ENCODE measurements around the gene SCAP.

SCAP gene

DNA sequence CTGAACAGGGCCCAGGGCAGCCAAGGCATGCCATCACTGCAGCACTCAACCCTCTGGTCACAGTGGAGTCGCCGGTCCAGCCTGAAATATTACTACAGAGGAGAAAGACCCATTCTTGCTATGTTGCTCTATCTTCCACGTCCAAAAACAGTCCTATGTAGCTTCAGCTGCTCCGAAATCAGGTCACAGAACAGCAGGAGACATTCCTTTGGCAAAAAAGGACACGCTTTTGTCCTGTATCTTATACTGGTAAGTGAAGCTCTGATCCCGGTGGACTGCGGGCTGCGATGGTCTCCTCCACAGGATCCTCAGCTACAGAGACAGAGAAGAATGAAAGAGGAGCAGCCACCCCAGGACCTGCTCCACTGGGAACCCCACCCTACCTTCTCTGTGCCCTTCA is 20.1 kb upstream of the SCAP start:
- H3K36me3 ChIP-seq (ENCODE audit: low read depth) = peaks cover 40% of the 10 kb centered on the region
- no peak for TF ChIP-seq CTCF (IDR thresholded peaks at IDR 0.05; ENCODE audit: poor library complexity, severe bottlenecking)
- H3K4me3 ChIP-seq (ENCODE audit: severe bottlenecking) = no peak overlapping the region
- no peak overlapping the region for H3K27ac ChIP-seq (ENCODE audit: poor library complexity, severe bottlenecking)
- H3K27me3 ChIP-seq (ENCODE audit: insufficient read depth, poor library complexity, severe bottlenecking) = no peaks in the 10 kb centered on the region
- DNase-seq (ENCODE audit: low spot score) = no peak
- no peaks in the 10 kb centered on the region for H3K9me3 ChIP-seq (ENCODE audit: severe bottlenecking)
- ATAC-seq (ENCODE audit: low read depth) = no peak
- H3K4me1 ChIP-seq (ENCODE audit: insufficient read depth, poor library complexity, severe bottlenecking) = no peaks in the 10 kb centered on the region

- DNase-seq (ENCODE audit: low spot score) = no peak
- no peaks in the 10 kb centered on the region for H3K4me1 ChIP-seq (ENCODE audit: insufficient read depth, poor library complexity, severe bottlenecking)
These were observed 19.4 kb upstream of the SCAP start for GRCh38 chr3:47495111-47495510.

DNA sequence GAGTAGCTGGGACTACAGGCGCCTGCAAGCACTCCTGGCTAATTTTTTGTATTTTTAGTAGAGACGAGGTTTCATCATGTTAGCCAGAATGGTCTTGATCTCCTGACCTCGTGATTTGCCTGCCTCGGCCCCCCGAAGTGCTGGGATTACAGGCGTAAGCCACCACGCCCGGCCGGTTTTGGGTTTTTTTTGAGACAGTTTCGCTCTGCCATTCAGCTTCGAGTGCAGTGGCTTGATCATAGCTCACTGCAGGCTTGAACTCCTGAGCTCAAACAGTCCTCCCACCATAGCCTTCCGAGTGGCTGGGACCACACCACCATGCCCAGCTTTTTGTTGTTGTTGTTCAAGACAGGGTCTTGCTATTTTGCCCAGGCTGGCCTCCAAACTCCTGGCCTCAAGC is 16.0 kb upstream of the SCAP start:
- Histone ChIP-seq H3K4me3 (ENCODE audit: severe bottlenecking) (no peak overlapping the region), H3K4me1 (ENCODE audit: insufficient read depth, poor library complexity, severe bottlenecking) (no peaks in the 10 kb centered on the region), H3K27me3 (ENCODE audit: insufficient read depth, poor library complexity, severe bottlenecking) (no peaks in the 10 kb centered on the region), H3K9me3 (ENCODE audit: severe bottlenecking) (no peaks in the 10 kb centered on the region), H3K36me3 (ENCODE audit: low read depth) (peaks cover 17% of the 10 kb centered on the region), H3K27ac (ENCODE audit: poor library complexity, severe bottlenecking) (no peak overlapping the region)
- no peak for TF ChIP-seq CTCF (IDR thresholded peaks at IDR 0.05; ENCODE audit: poor library complexity, severe bottlenecking)
- ATAC-seq (ENCODE audit: low read depth) (no peak), DNase-seq (ENCODE audit: low spot score) (no peak)

More at GRCh38 chr3:47495111-47495510, 19.4 kb upstream of the SCAP start:
- Histone ChIP-seq H3K27me3 (ENCODE audit: insufficient read depth, poor library complexity, severe bottlenecking) (no peaks in the 10 kb centered on the region), H3K27ac (ENCODE audit: poor library complexity, severe bottlenecking) (no peak overlapping the region), H3K36me3 (ENCODE audit: low read depth) (peaks cover 32% of the 10 kb centered on the region), H3K9me3 (ENCODE audit: severe bottlenecking) (no peaks in the 10 kb centered on the region), H3K4me3 (ENCODE audit: severe bottlenecking) (no peak overlapping the region)
- no peak for ATAC-seq (ENCODE audit: low read depth)
- no peak for TF ChIP-seq CTCF (IDR thresholded peaks at IDR 0.05; ENCODE audit: poor library complexity, severe bottlenecking)

DNA sequence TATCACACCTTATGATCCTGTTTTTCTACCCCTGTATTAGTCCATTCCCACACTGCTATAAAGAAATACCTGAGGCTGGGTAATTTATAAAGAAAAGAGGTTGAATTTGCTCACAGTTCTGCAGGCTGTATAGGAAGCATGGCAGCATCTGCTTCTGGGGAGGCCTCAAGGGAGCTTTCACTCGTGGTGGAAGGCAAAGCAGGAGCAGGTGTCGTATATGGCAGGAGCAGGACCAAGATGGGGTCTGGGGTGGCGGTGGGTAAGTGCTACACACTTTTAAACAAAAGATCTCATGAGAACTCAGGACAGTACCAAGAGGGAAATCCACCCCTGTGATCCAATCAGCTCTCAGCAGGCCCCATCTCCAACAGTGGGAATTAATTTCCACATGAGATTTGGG is 15.4 kb upstream of the SCAP start:
- no peak overlapping the region for H3K4me3 ChIP-seq (ENCODE audit: severe bottlenecking)
- peaks cover 16% of the 10 kb centered on the region for H3K36me3 ChIP-seq (ENCODE audit: low read depth)
- DNase-seq (ENCODE audit: low spot score) = no peak

More for the DNA sequence above, 15.4 kb upstream of the SCAP start:
- Histone ChIP-seq H3K27ac (ENCODE audit: poor library complexity, severe bottlenecking) (no peak overlapping the region), H3K9me3 (ENCODE audit: severe bottlenecking) (no peaks in the 10 kb centered on the region), H3K4me1 (ENCODE audit: insufficient read depth, poor library complexity, severe bottlenecking) (no peaks in the 10 kb centered on the region), H3K27me3 (ENCODE audit: insufficient read depth, poor library complexity, severe bottlenecking) (no peaks in the 10 kb centered on the region)
- no peak; the same call in 2 of the 3 replicates for ATAC-seq (ENCODE audit: low read depth)
- no peak for TF ChIP-seq CTCF (IDR thresholded peaks at IDR 0.05; ENCODE audit: poor library complexity, severe bottlenecking)
